CD4-positive, alpha-beta T cell treated with Interleukin-6 for 4 hours (primary cell): ENCODE data around the gene KCNN1.
A peak's percentile ranks its signal among the peaks of the same experiment; 100 is the strongest.

ENCODE experiments used
- DNase-seq: peaks from one replicate; pipeline ENCODE4 v3.0.0-alpha.2; 2020; ENCODE audit warnings: mixed read lengths

The KCNN1 gene

DNA sequence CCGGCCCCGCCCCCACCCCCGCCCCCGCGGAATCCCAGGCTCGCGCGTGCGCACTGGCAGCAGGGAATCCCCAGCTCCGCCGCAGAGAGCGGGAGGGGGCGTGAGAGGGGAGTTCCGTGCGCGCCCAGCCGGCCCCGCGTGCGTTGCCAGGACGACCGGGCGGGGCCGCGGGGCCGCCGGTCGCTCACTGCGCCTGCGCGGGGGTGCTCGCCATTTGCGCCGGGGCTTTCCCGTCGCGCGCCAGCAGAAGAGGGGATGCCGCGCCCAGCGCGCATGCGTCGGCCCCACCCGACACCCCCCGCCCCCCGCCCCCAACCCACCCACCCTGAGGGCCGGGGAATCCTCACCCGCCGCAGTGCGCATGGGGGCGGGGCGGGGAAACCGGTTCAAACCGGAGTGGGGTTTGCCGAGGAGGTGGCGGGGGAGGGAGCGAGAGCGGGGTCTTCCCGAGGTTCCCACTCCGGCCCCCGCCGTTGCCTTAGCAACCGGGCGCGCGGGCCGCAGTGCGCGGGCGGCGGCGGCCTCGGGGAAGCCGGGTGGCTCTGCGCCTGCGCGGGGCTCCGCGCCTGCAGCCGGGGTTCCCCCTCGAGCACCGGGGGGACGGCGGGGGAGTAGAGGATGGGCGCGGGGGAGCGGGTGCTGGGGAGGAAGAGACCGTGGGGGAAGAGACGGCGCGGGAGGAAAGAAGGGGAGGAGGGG lies 18.9 kb upstream of the KCNN1 start:
- peak; percentile 96 for DNase-seq

- DNase-seq = no peak
Observed at GRCh38 chr19:17948514-17948900, 18.4 kb upstream of the KCNN1 start.

DNA sequence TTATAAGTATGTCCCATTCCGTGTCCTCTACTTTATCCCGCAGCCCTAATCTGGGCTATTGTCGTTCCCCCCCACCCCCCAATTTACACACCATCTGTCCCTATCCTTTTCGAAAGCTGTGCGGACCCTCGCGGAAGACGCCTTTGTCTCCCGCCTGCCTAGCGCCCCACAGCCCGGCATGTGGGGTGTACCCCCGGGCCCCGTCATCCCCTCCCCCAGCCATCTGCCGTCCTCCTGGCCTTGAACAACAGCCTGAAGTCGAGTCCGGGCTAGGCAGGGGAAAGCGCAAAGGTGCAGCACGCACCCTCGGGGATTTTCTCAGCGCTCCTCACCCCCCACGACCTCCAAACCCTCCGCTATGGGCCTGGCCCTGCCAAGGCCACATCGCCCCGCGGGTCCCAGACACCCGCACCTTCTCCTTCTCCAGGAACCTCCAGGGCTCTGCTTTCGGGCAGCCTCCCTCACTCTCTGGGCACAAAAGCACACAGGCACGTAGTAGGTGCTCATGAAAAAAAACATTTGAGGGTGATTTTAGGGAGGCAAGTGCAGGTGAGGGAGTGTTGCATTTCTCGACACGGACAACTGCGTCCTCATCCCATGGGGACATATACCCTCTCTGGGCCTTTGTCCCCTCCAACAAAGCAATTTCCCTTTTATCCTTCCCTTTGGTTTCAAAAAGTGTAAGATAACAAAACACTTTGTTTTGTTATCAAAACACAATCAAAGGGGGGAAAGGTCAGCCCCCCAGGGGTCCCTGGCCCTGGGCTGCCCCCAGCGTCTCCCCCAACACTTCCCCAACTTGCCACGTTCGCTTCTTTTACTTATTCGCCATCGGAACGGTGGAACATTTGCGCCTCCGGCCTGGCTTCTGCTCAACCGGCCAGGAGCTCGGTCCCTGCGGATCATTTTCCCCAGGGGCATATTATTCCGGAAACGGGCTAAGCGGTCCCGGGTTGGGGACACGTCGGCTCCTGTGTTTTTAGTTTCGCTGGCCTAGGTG lies 17.7 kb upstream of the KCNN1 start:
- DNase-seq = peak; percentile 29

DNA sequence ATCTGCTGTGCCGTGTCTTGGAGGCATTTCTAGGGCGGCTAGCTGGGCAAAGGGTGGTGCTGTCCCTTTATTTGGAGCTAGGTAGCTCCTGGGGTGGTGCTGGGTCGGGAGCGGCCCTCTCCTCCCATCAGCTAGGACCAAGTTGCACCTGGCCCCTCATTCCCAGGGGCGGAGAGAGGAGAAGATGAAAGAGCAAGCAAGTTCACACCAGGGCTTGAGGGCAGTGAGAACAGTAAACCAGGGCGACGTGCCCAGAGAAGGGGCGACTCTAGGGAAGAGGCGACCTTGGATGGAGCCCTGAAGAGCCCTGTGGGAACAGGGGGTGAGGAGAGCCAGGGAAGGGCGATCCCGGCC lies 17.0 kb upstream of the KCNN1 start:
- no peak for DNase-seq

- DNase-seq = peak; percentile 23
Observed at GRCh38 chr19:17950310-17951156, 16.4 kb upstream of the KCNN1 start.

- DNase-seq = no peak
Observed at GRCh38 chr19:17951157-17951989, 15.5 kb upstream of the KCNN1 start.

GRCh38 chr19:17951990-17952976 lies 14.6 kb upstream of the KCNN1 start:
- no peak for DNase-seq

GRCh38 chr19:17953316-17953801 lies 13.5 kb upstream of the KCNN1 start:
- no peak for DNase-seq

GRCh38 chr19:17953869-17954268 lies 13.0 kb upstream of the KCNN1 start:
- DNase-seq = no peak

DNA sequence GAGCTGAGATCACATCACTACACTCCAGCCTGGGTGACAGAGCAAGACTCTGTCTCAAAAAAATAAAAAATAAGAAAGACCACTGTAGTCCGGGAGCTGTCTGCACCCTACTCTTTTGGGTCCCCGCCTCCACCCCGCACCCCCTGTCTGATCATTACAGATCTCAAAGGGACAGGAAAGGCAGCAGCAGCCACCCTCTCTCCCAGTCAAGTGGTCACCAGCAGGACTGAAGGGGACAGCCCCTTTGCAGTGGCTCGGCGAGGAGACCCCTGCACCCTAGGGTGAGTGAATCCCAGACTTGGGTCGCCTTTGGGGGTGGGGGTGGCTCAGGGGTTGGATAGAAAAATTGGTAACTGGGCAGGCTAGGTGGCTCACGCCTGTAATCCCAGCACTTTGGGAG lies 12.5 kb upstream of the KCNN1 start:
- no peak for DNase-seq

- no peak for DNase-seq
Observed at GRCh38 chr19:17957149-17957849, 9.6 kb upstream of the KCNN1 start.

- DNase-seq = no peak
Observed at GRCh38 chr19:17957885-17958284, 9.0 kb upstream of the KCNN1 start.

GRCh38 chr19:17963936-17964691 lies 2.8 kb upstream of the KCNN1 start:
- DNase-seq = no peak

DNA sequence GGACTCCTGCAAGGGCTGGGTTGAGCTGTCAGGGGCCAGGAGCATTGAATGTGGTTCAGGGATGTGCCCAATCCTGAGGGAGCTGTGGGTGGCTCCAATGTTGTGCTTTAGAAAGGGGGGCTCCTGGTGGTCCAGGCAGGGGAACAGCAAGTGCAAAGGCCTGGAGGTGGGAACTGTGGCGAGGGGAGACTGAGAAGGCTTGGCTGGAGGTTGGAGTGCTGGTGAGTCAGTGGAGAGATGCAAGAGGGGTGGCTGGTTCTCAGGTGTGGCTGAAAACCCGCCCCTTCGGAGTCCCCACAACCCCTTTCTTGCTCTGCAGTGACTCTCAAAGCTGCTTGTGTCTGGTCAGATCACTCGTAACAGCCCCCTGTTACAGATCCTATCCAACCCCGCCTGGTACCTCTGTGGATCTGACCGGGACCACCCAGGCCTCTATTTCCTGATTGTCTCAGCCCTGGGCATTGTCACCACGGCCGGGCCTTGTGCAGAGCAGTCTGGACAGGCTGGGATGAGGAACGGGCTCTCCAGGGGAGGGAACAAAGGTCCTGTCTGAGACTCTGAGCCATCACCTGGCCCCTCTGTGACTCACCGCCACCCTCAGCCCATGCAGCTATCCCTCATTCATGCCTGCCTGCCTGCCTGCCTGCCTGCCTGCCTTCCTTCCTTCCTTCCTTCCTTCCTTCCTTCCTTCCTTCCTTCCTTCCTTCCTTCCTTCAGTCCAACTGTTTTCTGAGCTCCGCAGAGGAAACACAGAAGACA lies 1.4 kb upstream of the KCNN1 start:
- no peak for DNase-seq

DNA sequence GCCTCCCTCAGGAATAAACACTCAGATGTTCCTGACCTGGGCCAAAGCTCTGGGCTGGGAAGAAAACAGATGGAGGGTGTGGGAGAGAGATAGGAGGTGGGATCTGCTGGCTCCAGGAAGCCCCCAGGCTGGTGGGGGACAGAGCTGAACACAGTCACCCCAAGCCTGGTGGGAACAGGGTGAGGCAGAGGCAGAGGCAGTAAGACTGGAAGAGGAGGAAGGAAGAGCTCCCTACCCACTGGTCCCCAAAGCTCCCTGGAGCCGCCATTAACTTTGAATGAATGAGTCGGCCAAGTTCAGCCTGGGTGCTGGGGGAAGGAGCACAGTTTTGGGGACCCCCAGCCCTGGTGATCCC lies 801 bp upstream of the KCNN1 start:
- DNase-seq = no peak

DNA sequence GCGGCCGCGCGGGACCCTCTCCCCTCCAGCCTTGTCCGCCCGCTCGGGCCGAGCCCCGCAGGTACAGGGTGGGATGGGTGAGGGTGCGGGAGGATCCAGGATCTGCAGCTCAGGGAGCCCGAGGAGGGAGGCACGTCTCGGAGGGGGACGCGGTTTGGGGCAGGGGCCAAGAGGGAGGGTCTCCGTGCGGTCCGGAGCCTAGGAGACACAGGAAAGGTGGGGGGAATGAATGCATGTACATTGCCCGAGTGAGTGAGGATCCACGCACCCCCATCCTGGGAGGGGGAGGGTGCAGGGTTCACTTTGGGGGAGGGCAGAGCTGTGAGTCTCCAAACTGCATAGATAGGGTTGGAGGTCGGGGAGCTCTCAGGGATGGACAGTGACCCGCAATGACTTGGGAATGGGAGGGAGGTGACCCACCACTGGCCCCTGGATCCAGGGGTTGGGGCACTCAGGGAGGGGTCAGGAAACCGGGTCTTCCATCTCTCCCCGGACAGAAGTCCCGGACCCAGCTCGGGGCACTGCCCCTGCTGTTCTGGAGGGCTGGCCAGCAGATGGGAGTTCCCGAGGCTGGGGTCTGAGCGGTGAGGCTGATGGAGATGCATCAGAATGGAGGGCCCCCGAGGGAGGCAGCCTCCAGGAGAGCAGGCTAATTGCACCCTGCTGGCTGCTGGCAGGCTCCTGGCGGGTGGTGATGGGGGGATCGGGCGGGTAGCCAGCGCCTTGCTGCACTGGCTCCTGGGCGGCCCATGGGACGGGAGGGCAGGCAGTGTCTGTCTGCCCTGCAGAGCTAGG lies 547 bp downstream of the KCNN1 start:
- no peak for DNase-seq

- no peak for DNase-seq
Observed at GRCh38 chr19:17968362-17968761, 1.5 kb downstream of the KCNN1 start.
